ENCODE measurements around the gene TCHH. TPM values are rescaled to one million over a fixed set of nuclear protein-coding genes. Genes with fewer than 3 reads are reported as not detected.

TCHH gene
- total and polyA plus RNA-seq, 11 donors = 0.01 to 0.05 (median 0.05) TPM; not detected in 8

DNA sequence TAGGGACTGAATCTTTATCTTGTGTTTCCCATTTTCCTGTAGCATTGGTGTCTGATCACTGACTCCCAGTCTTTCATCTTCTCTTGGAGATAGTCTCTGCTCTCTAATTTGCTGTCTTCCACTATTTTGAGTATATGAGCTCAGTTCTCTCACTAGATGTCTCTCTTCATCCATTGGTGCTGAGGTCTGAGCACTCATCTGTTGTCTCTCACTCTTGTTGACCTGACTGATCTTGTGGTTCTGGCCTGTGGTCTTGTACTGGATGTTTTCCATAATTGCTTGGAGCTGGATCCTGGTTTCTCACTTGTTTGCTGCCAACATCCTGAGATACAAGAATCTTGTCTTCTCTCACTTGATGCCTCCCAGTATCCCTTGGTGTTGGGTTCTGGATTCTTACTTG is 53.3 kb downstream of the TCHH start:
- intact Hi-C loops (cut with DNase I) = loop anchor here in 2 of 10 donors (5.0 kb wide), 2 partner anchors 390 to 395 kb away; no protein-coding TSS in a partner anchor
- ATAC-seq (no peak), DNase-seq (no peak)
- Histone ChIP-seq H3K9me3 (no peaks in the 10 kb centered on the region), H3K36me3 (no peaks in the 10 kb centered on the region), H3K4me3 (no peak overlapping the region), H3K27ac (no peak overlapping the region), H3K27me3 (peaks cover 0 to 46% (median 7%) of the 10 kb centered on the region in 9 donors), H3K4me1 (no peaks in the 10 kb centered on the region)
- no peak for TF ChIP-seq POLR2A (IDR thresholded peaks at IDR 0.05)
- TF ChIP-seq, protein P1, sequence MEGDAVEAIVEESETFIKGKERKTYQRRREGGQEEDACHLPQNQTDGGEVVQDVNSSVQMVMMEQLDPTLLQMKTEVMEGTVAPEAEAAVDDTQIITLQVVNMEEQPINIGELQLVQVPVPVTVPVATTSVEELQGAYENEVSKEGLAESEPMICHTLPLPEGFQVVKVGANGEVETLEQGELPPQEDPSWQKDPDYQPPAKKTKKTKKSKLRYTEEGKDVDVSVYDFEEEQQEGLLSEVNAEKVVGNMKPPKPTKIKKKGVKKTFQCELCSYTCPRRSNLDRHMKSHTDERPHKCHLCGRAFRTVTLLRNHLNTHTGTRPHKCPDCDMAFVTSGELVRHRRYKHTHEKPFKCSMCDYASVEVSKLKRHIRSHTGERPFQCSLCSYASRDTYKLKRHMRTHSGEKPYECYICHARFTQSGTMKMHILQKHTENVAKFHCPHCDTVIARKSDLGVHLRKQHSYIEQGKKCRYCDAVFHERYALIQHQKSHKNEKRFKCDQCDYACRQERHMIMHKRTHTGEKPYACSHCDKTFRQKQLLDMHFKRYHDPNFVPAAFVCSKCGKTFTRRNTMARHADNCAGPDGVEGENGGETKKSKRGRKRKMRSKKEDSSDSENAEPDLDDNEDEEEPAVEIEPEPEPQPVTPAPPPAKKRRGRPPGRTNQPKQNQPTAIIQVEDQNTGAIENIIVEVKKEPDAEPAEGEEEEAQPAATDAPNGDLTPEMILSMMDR (IDR thresholded peaks at IDR 0.05) = no peak

Other genes starting within 250 kb of the TCHH start
- gene THEM4, start 205.9 kb downstream of the TCHH start, total RNA-seq = 10 to 100 TPM; 14.2 to 17.0 (median 15.0) TPM
- 10 to 100 TPM; 14.8 to 25.5 TPM for gene THEM4, start 205.9 kb downstream of the TCHH start, polyA plus RNA-seq
- gene S100A10, start 121.6 kb downstream of the TCHH start, total RNA-seq = 100 to 1,000 TPM in 7 of 9 donors, 10 to 100 TPM in 2; 55.5 to 403 (median 156) TPM
- gene S100A10, start 121.6 kb downstream of the TCHH start, polyA plus RNA-seq = 100 to 1,000 TPM; 258 to 387 TPM
- 100 to 1,000 TPM in 4 of 9 donors, 10 to 100 TPM in 5; 44.9 to 368 (median 80.7) TPM for gene S100A11, start 78.4 kb downstream of the TCHH start, total RNA-seq
- gene S100A11, start 78.4 kb downstream of the TCHH start, polyA plus RNA-seq = 100 to 1,000 TPM; 179 to 571 TPM
- not detected for gene TCHHL1, start 26.4 kb downstream of the TCHH start, total RNA-seq
- not detected for gene TCHHL1, start 26.4 kb downstream of the TCHH start, polyA plus RNA-seq
- not detected for gene RPTN, start 43.8 kb upstream of the TCHH start, total RNA-seq
- not detected for gene RPTN, start 43.8 kb upstream of the TCHH start, polyA plus RNA-seq
- gene HRNR, start 108.7 kb upstream of the TCHH start, total RNA-seq = not detected
- gene HRNR, start 108.7 kb upstream of the TCHH start, polyA plus RNA-seq = under 1 TPM in 1 of 2 donors, not detected in 1; 0.04 TPM
- gene FLG, start 209.8 kb upstream of the TCHH start, total RNA-seq = under 1 TPM in 1 of 9 donors, not detected in 8; 0.04 TPM
- under 1 TPM; under 0.01 to 0.01 TPM for gene FLG, start 209.8 kb upstream of the TCHH start, polyA plus RNA-seq
- not detected for gene FLG2, start 244.6 kb upstream of the TCHH start, total RNA-seq
- not detected for gene FLG2, start 244.6 kb upstream of the TCHH start, polyA plus RNA-seq